GM21381 (cell line): ENCODE measurements around the gene AMFR.

ENCODE experiments used
- ATAC-seq: cut with Tn5 transposase; IDR thresholded peaks from one replicate; pipeline ENCODE4 v1.9.1; 2021; ENCODE audit warnings: mild to moderate bottlenecking, moderate library complexity; ENCODE audit not compliant: unreplicated experiment

Gene AMFR

DNA sequence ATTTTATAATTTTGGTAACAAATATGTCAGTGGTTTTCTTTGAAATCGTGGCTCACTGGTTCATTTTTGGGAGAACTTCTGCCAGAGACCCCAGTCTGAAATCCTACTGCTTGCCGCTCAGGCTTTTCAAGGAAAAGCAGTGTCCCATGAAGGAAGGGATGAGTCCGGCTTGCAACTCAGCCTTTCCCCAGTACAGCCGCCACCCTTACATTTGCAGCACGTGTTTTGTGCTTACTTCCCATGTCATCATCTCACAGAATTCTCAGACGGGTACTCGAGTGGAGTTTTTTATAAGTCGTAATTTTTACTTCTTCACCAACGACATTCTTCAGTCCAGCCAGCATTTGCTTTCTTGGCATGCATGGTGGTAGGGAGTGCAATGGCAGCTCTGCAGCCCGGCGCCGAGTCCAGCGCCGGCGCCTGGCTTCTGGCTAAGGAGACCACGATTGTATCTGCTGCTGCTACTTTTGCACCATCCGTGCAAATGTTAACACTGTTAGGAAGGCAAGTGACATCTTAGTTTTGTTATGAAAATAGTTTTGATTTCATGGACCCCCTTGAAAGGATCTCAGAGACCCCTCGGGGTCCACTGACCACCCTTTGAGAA, 111.0 kb downstream of the AMFR start:
- no peak for ATAC-seq

DNA sequence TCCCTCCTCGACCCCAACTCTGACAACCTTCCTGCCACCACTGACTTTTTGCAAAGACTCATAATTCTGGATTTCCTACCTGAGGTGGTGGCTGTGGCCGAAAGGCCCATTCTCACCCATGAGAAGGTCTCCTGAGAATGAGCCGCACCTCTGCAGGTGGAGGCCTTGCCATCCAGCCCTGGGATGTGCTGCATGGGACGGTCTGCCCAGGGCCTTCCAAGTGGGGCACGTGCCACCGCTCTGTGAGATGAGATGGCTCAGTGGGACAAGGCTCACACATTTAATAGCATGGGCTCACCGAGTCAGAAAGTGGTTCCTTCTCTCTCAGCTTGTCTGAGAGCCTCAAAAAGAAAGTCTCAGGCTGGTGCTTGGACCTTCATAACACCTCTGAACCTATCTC, 112.8 kb downstream of the AMFR start:
- ATAC-seq = no peak

DNA sequence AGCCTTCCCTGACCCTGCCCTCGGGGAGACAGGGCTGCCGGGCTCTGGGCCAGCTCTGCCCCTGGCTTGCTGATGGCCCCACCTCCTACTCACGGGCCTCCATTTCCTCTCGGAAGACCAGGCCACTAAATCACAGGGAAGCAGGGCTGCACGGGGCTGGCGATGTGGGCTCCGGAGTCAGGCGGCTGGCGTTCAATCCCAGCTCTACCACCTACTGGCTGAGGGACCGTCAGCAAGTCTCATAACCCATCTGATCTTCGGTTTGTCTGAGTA, 113.4 kb downstream of the AMFR start:
- no peak for ATAC-seq
